ENCODE data around the gene EFNA5. TPM values are rescaled to one million over a fixed set of nuclear protein-coding genes. Genes with fewer than 3 reads are reported as not detected.

EFNA5 gene
- total and polyA plus RNA-seq, 7 donors = 0.32 to 5.4 (median 2.1) TPM

GRCh38 chr5:107477492-107477891 is 193.2 kb downstream of the EFNA5 start:
- Histone ChIP-seq H3K27ac (no peak overlapping the region), H3K36me3 (ENCODE audit: insufficient read depth in 1 of 2, low read depth in 1 of 2) (no peaks in the 10 kb centered on the region), H3K4me1 (no peaks in the 10 kb centered on the region), H3K27me3 (ENCODE audit: insufficient read depth in 3 of 3, low read length in 2 of 3) (peaks cover 0 to 1% (median 0%) of the 10 kb centered on the region in 3 donors), H3K9me3 (no peaks in the 10 kb centered on the region), H3K4me3 (no peak overlapping the region)
- no peak for DNase-seq
- TF ChIP-seq CTCF (IDR thresholded peaks at IDR 0.05) = no peak
- ATAC-seq = no peak
- intact Hi-C loops (cut with DNase I) = no loop called here

- TF ChIP-seq CTCF (IDR thresholded peaks at IDR 0.05) = no peak
- H3K4me1 ChIP-seq = no peaks in the 10 kb centered on the region
- H3K27ac ChIP-seq = no peak overlapping the region
- intact Hi-C loops (cut with DNase I) = no loop called here
- 42 to 61% (median 45%) methylated on average over 1 of the region's 1 CpG for WGBS, 3 donors
- ATAC-seq (no peak), DNase-seq (no peak)
- no peaks in the 10 kb centered on the region for H3K9me3 ChIP-seq
- H3K4me3 ChIP-seq = no peak overlapping the region
- no peaks in the 10 kb centered on the region for H3K36me3 ChIP-seq (ENCODE audit: insufficient read depth in 1 of 2, low read depth in 1 of 2)
- H3K27me3 ChIP-seq (ENCODE audit: insufficient read depth in 3 of 3, low read length in 2 of 3) = peaks cover 0 to 1% (median 0%) of the 10 kb centered on the region in 3 donors
These were observed 194.0 kb downstream of the EFNA5 start for GRCh38 chr5:107476783-107477182.

- intact Hi-C loops (cut with DNase I) = no loop called here
- ATAC-seq = no peak
- H3K36me3 ChIP-seq (ENCODE audit: insufficient read depth in 1 of 2, low read depth in 1 of 2) = no peaks in the 10 kb centered on the region
- TF ChIP-seq CTCF (IDR thresholded peaks at IDR 0.05) = no peak
- H3K9me3 ChIP-seq = no peaks in the 10 kb centered on the region
- WGBS, 3 donors = 83 to 91% (median 86%) methylated on average over 4 of the region's 4 CpGs
- peaks cover 0 to 1% (median 0%) of the 10 kb centered on the region in 3 donors for H3K27me3 ChIP-seq (ENCODE audit: insufficient read depth in 3 of 3, low read length in 2 of 3)
- H3K4me1 ChIP-seq = no peaks in the 10 kb centered on the region
- no peak for DNase-seq
- no peak overlapping the region for H3K4me3 ChIP-seq
- H3K27ac ChIP-seq = no peak overlapping the region
These were observed 195.8 kb downstream of the EFNA5 start for GRCh38 chr5:107474716-107475489.

- intact Hi-C loops (cut with DNase I) = no loop called here
- peaks cover 0 to 1% (median 0%) of the 10 kb centered on the region in 3 donors for H3K27me3 ChIP-seq (ENCODE audit: insufficient read depth in 3 of 3, low read length in 2 of 3)
- no peaks in the 10 kb centered on the region for H3K9me3 ChIP-seq
- no peak overlapping the region for H3K4me3 ChIP-seq
- no peak for ATAC-seq
- no peak for TF ChIP-seq CTCF (IDR thresholded peaks at IDR 0.05)
- H3K4me1 ChIP-seq = no peaks in the 10 kb centered on the region
- 91 to 96% (median 95%) methylated on average over 3 of the region's 3 CpGs for WGBS, 3 donors
- H3K36me3 ChIP-seq (ENCODE audit: insufficient read depth in 1 of 2, low read depth in 1 of 2) = no peaks in the 10 kb centered on the region
- DNase-seq = no peak
- no peak overlapping the region for H3K27ac ChIP-seq
These were observed 196.4 kb downstream of the EFNA5 start for GRCh38 chr5:107474361-107474715.

GRCh38 chr5:107472620-107473064 is 198.1 kb downstream of the EFNA5 start:
- no peak for ATAC-seq
- Histone ChIP-seq H3K27ac (no peak overlapping the region), H3K4me1 (no peaks in the 10 kb centered on the region), H3K27me3 (ENCODE audit: insufficient read depth in 3 of 3, low read length in 2 of 3) (peaks cover 0 to 1% (median 0%) of the 10 kb centered on the region in 3 donors), H3K36me3 (ENCODE audit: insufficient read depth in 1 of 2, low read depth in 1 of 2) (no peaks in the 10 kb centered on the region), H3K9me3 (no peaks in the 10 kb centered on the region), H3K4me3 (no peak overlapping the region)
- WGBS, 3 donors = 35 to 47% (median 37%) methylated on average over 2 of the region's 2 CpGs
- DNase-seq = no peak
- intact Hi-C loops (cut with DNase I) = no loop called here
- TF ChIP-seq CTCF (IDR thresholded peaks at IDR 0.05) = no peak

All from psoas muscle (tissue), 8 donors.